ENCODE data around the gene SYNPO.

SYNPO gene

GRCh38 chr5:150625831-150626746 lies 14.4 kb upstream of the SYNPO start:
- DNase-seq, result no peak

GRCh38 chr5:150626853-150627276 lies 13.6 kb upstream of the SYNPO start:
- no peak for DNase-seq

GRCh38 chr5:150627731-150628545 lies 12.5 kb upstream of the SYNPO start:
- DNase-seq, result peak; percentile 47 to 50

GRCh38 chr5:150628936-150629485 lies 11.4 kb upstream of the SYNPO start:
- DNase-seq, result no peak

- DNase-seq, result no peak
Observed at GRCh38 chr5:150630016-150630415, 10.4 kb upstream of the SYNPO start.

GRCh38 chr5:150630461-150631325 lies 9.8 kb upstream of the SYNPO start:
- no peak for DNase-seq

- DNase-seq, result no peak
Observed at GRCh38 chr5:150631326-150631701, 9.1 kb upstream of the SYNPO start.

GRCh38 chr5:150632305-150633160 lies 7.9 kb upstream of the SYNPO start:
- no peak for DNase-seq

GRCh38 chr5:150633429-150633828 lies 7.0 kb upstream of the SYNPO start:
- no peak for DNase-seq

GRCh38 chr5:150636391-150637244 lies 3.8 kb upstream of the SYNPO start:
- DNase-seq, result no peak

GRCh38 chr5:150637245-150638052 lies 3.0 kb upstream of the SYNPO start:
- DNase-seq, result no peak

GRCh38 chr5:150638053-150638444 lies 2.4 kb upstream of the SYNPO start:
- DNase-seq, result no peak

GRCh38 chr5:150638488-150639376 lies 1.7 kb upstream of the SYNPO start:
- DNase-seq, result no peak

- no peak for DNase-seq
Observed at GRCh38 chr5:150639377-150639692, 1.1 kb upstream of the SYNPO start.

GRCh38 chr5:150639751-150640150 lies 709 bp upstream of the SYNPO start:
- no peak for DNase-seq

GRCh38 chr5:150641006-150641570 lies 628 bp downstream of the SYNPO start:
- no peak for DNase-seq

- no peak for DNase-seq
Observed at GRCh38 chr5:150641824-150642566, 1.5 kb downstream of the SYNPO start.

- no peak for DNase-seq
Observed at GRCh38 chr5:150642567-150642927, 2.1 kb downstream of the SYNPO start.

All from inflammatory macrophage (primary cell).